Transverse colon (tissue), 4 donors: ENCODE data around the gene RAB1A. TPM values are rescaled to one million over a fixed set of nuclear protein-coding genes. Genes with fewer than 3 reads are reported as not detected.

Experiments
- DNase-seq: peaks from one replicate; pipeline ENCODE4 v3.0.0-alpha.2; 2019
- H3K27ac ChIP-seq, 4 donors: fragments of 200-600 bp; sonication (generic); 2 replicates each; pipeline ENCODE4 v1.5.1; 2016 to 2018; ENCODE audit warnings: inconsistent platforms in 4 of 4
- H3K27me3 ChIP-seq: fragments of 200-600 bp; sonication (generic); 2 replicates; pipeline ENCODE4 v1.5.1; 2017; ENCODE audit warnings: inconsistent platforms
- H3K36me3 ChIP-seq, 4 donors: fragments of 200-600 bp; sonication (generic); 2 replicates each; pipeline ENCODE4 v1.5.1; 2017 to 2019; ENCODE audit warnings: inconsistent platforms in 4 of 4
- H3K4me1 ChIP-seq, 4 donors: fragments of 200-600 bp; sonication (generic); 2 replicates each; pipeline ENCODE4 v1.5.1; 2017 to 2020; ENCODE audit warnings: inconsistent platforms in 4 of 4
- H3K4me3 ChIP-seq, 4 donors: fragments of 200-600 bp; sonication (generic); 1 replicate in 1 of 4; 2 replicates in 3 of 4; pipeline versions ENCODE4 v1.5.1 to v1.6.1; 2017 to 2019; ENCODE audit warnings: inconsistent platforms in 4 of 4
- H3K9me3 ChIP-seq, 2 donors: fragments of 200-600 bp; sonication (generic); 2 replicates each; pipeline ENCODE4 v1.5.1; 2017 to 2019; ENCODE audit warnings: inconsistent platforms in 2 of 2
- CTCF ChIP-seq, 5 experiments: fragments of 200-600 bp in 3 of 5; fragments of 450-650 bp in 2 of 5; sonication (generic) in 3 of 5; IDR thresholded peaks; 1 replicate in 2 of 5; 2 replicates in 3 of 5; pipeline ENCODE4 v1.5.1; 2016 to 2017; ENCODE audit warnings: antibody characterized with exemption in 5 of 5, inconsistent platforms in 3 of 5, mild to moderate bottlenecking in 2 of 5, moderate library complexity in 1 of 5
- EP300 ChIP-seq: sonication (generic); formaldehyde crosslinking; IDR thresholded peaks from one replicate; pipeline ENCODE4 v1.6.1; 2017; ENCODE audit warnings: antibody characterized with exemption, low read depth
- POLR2A ChIP-seq: fragments of 450-650 bp; IDR thresholded peaks from one replicate; pipeline ENCODE4 v1.6.1; 2016; ENCODE audit warnings: antibody characterized with exemption, mild to moderate bottlenecking, moderate library complexity
- POLR2AphosphoS5 ChIP-seq, 3 donors: sonication (generic); formaldehyde crosslinking; IDR thresholded peaks; one replicate each; pipeline ENCODE4 v1.6.1; 2016; ENCODE audit warnings: antibody characterized with exemption in 3 of 3
- WGBS, 2 donors: methylation state at CpG; one replicate each; pipeline ENCODE4 v1.1.5; 2018; ENCODE audit warnings: low coverage in 1 of 2; 5-methylcytosine and 5-hydroxymethylcytosine counted together
- in situ Hi-C, 4 donors: fragments of 200-750 bp; cut with MboI; loops; one replicate each; pipeline versions ENCODE4 v1.15.0 to v1.15.1; 2017; ENCODE audit warnings: low sequenced_read_pairs in 3 of 4, low pct_ligation_motif_present in 1 of 4, low pct_unique_long_range_greater_than_20kb in 1 of 4
- intact Hi-C: fragments of 100-400 bp; cut with DNase I; formaldehyde crosslinking; loops from one replicate; pipeline ENCODE4 v1.15.1; 2023; ENCODE audit warnings: low total_unique reads
- total RNA-seq, 4 donors: library from RNA; depleted of rRNA; stranded (reverse); fragments of >200 nt; gene quantifications; one replicate each; pipeline ENCODE4 v1.1.0, GENCODE V29; 2016

Gene RAB1A
- total RNA-seq, 4 donors from 2014 or later, result 16.9 to 98.3 (median 55.0) TPM

GRCh38 chr2:65092791-65093190 lies 37.1 kb downstream of the RAB1A start:
- no peaks in the 10 kb centered on the region for H3K9me3 ChIP-seq
- peaks cover 0 to 21% (median 10%) of the 10 kb centered on the region in 4 donors for H3K36me3 ChIP-seq
- no peak overlapping the region for H3K4me3 ChIP-seq
- no peak for DNase-seq
- H3K4me1 ChIP-seq, result peaks cover under 1 to 26% (median 10%) of the 10 kb centered on the region in 4 donors
- TF ChIP-seq POLR2A, result no peak
- no peak for TF ChIP-seq POLR2AphosphoS5 (IDR thresholded peaks at IDR 0.05)
- no peak for TF ChIP-seq EP300
- TF ChIP-seq CTCF (IDR thresholded peaks at IDR 0.05), result no peak
- in situ Hi-C loops, result no loop called here
- 73 to 90% methylated on average over 3 to 4 of the region's 4 CpGs for WGBS, 2 donors
- peak overlapping the region in 1 of 4 donors; percentile 33 for H3K27ac ChIP-seq
- intact Hi-C loops, result no loop called here
- no peaks in the 10 kb centered on the region for H3K27me3 ChIP-seq

- Histone ChIP-seq H3K9me3 (no peaks in the 10 kb centered on the region), H3K4me3 (no peak overlapping the region), H3K36me3 (peaks cover 0 to 57% (median 22%) of the 10 kb centered on the region in 4 donors), H3K27ac (no peak overlapping the region), H3K27me3 (no peaks in the 10 kb centered on the region), H3K4me1 (peaks cover 0 to 2% (median 0%) of the 10 kb centered on the region in 4 donors)
- in situ Hi-C loops, result no loop called here
- no peak for DNase-seq
- no peak for TF ChIP-seq EP300
- no peak for TF ChIP-seq POLR2A
- TF ChIP-seq CTCF (IDR thresholded peaks at IDR 0.05), result no peak
- no peak for TF ChIP-seq POLR2AphosphoS5 (IDR thresholded peaks at IDR 0.05)
- WGBS, 2 donors, result 95 to 100% methylated on average over 3 of the region's 3 CpGs
- intact Hi-C loops, result no loop called here
Measured at GRCh38 chr2:65085148-65085547, 44.8 kb downstream of the RAB1A start.

- H3K36me3 ChIP-seq, result peaks cover 0 to 42% (median 20%) of the 10 kb centered on the region in 4 donors
- in situ Hi-C loops, result no loop called here
- TF ChIP-seq CTCF (IDR thresholded peaks at IDR 0.05), result no peak
- TF ChIP-seq POLR2AphosphoS5 (IDR thresholded peaks at IDR 0.05), result no peak
- TF ChIP-seq POLR2A, result no peak
- no peak for TF ChIP-seq EP300
- peak overlapping the region in 1 of 4 donors; percentile 30 for H3K27ac ChIP-seq
- no peaks in the 10 kb centered on the region for H3K27me3 ChIP-seq
- DNase-seq, result no peak
- intact Hi-C loops, result no loop called here
- H3K4me3 ChIP-seq, result no peak overlapping the region
- H3K9me3 ChIP-seq, result no peaks in the 10 kb centered on the region
- H3K4me1 ChIP-seq, result peaks cover 5 to 11% (median 8%) of the 10 kb centered on the region in 4 donors
- 65 to 80% methylated on average over 4 of the region's 4 CpGs for WGBS, 2 donors
Measured at GRCh38 chr2:65081232-65081685, 48.6 kb downstream of the RAB1A start.

GRCh38 chr2:65079017-65079416 lies 50.9 kb downstream of the RAB1A start:
- H3K36me3 ChIP-seq, result peaks cover 0 to 26% (median 13%) of the 10 kb centered on the region in 4 donors

More at GRCh38 chr2:65079017-65079416, 50.9 kb downstream of the RAB1A start:
- Histone ChIP-seq H3K4me3 (no peak overlapping the region), H3K27me3 (no peaks in the 10 kb centered on the region), H3K4me1 (peaks cover 15 to 25% (median 22%) of the 10 kb centered on the region in 4 donors), H3K9me3 (no peaks in the 10 kb centered on the region), H3K27ac (no peak overlapping the region)
- no peak for DNase-seq
- in situ Hi-C loops (no loop called here), intact Hi-C loops (no loop called here)
- WGBS, 2 donors, result 97 to 100% methylated on average over 3 to 6 of the region's 6 CpGs
- TF ChIP-seq POLR2A (no peak), CTCF (IDR thresholded peaks at IDR 0.05) (no peak), EP300 (no peak), POLR2AphosphoS5 (IDR thresholded peaks at IDR 0.05) (no peak)
